Measurements from ENCODE around the gene FOXK2.
A peak's percentile ranks its signal among the peaks of the same experiment; 100 is the strongest.

FOXK2 gene

DNA sequence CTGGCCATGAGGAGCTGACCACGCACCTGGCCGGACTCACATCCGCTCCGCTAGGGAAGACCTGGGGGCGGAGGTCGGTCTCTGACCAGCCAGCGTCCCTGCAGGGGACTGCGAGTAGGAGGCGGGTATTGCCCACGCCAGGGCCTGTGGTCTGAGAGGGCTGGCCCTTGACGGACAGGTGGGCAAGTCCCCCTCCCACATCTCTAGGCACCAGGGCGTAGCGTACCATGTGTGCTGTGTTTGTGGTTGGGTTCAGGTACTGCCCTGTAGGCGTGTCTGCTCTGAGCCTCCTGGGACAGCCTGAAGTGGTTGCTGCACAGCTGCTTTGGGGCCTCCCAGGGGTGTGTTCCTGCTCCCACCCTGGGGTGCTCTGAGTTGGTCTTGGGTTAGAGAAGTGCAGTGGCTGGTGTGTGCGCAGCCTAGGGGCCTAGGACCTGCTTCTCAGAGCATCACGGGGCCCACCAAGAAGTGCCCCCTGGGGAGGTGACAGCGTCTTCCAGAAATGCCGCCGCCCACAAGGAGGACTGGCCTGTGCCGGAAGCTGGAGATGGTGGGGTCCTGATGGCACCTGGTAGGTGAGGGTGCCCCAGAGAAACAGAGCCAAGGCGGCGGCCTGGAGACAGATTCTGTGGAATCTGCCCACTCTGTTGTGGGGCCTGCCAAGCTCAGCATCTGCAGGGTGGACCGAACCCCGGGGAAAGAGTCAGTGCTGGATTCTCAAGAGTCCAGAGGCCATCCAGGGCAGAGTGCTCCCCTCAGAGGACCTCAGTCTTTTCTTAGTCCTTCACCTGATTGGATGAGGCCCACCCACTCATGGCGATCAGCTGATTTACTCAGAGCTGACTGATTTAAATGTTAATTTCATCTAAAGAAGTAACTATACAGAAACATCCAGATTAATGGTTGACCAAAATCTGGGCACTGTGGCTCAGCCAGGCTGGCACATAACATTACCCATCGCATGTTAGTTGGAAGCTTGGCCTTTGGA lies 80.4 kb downstream of the FOXK2 start:
- Histone ChIP-seq H3K36me3 (replicated peaks in 1 of 2; ENCODE audit: control insufficient read depth in 2 of 2, insufficient read depth in 2 of 2, low read length in 2 of 2) (peaks cover 73 to 95% of the 10 kb centered on the region in 2 donors), H3K4ac (ENCODE audit: low read length) (no peak overlapping the region), H2BK120ac (ENCODE audit: low read depth, low read length) (no peak overlapping the region), H3K4me2 (ENCODE audit: insufficient read depth, low read length, poor library complexity, severe bottlenecking) (no peak overlapping the region), H2BK15ac (ENCODE audit: low read length) (no peak overlapping the region), H2AFZ (ENCODE audit: low read length) (no peak overlapping the region), H3K79me1 (ENCODE audit: low read depth, low read length) (peaks cover 6% of the 10 kb centered on the region), H3K27ac (replicated peaks; ENCODE audit: low read length) (no peak overlapping the region), H3K23ac (ENCODE audit: low read depth, low read length, poor library complexity) (peak overlapping the region; percentile 34), H3K14ac (ENCODE audit: low read length) (no peak overlapping the region), H2AK5ac (ENCODE audit: low read depth, low read length) (no peak overlapping the region), H2BK12ac (ENCODE audit: low read length) (no peak overlapping the region), H3K18ac (ENCODE audit: low read length) (no peak overlapping the region), H3K9ac (ENCODE audit: low read depth, low read length, poor library complexity) (no peak overlapping the region), H4K91ac (ENCODE audit: low read depth, low read length, poor library complexity) (no peak overlapping the region), H3K4me3 (ENCODE audit: low read length in 2 of 2) (no peak overlapping the region), H2BK5ac (ENCODE audit: low read length) (no peak overlapping the region), H3K9me3 (replicated peaks in 1 of 2; ENCODE audit: control insufficient read depth in 2 of 2, insufficient read depth in 1 of 2, low read depth in 1 of 2, low read length in 2 of 2) (peaks cover 0 to 11% of the 10 kb centered on the region in 2 donors), H4K8ac (ENCODE audit: low read depth, low read length) (no peak overlapping the region), H3K27me3 (ENCODE audit: control insufficient read depth in 3 of 3, insufficient read depth in 3 of 3, low read depth in 1 of 3, low read length in 3 of 3) (no peaks in the 10 kb centered on the region), H3K4me1 (ENCODE audit: control insufficient read depth in 2 of 2, insufficient read depth in 1 of 2, low read depth in 1 of 2, low read length in 2 of 2) (no peaks in the 10 kb centered on the region)
- WGBS, 2 donors (ENCODE audit: extremely low coverage in 2 of 2, insufficient read length in 2 of 2, insufficient replicate concordance in 1 of 2): no CpG with 5 or more reads among the region's 26 CpGs
- DNase-seq (ENCODE audit: low spot score): no peak

DNA sequence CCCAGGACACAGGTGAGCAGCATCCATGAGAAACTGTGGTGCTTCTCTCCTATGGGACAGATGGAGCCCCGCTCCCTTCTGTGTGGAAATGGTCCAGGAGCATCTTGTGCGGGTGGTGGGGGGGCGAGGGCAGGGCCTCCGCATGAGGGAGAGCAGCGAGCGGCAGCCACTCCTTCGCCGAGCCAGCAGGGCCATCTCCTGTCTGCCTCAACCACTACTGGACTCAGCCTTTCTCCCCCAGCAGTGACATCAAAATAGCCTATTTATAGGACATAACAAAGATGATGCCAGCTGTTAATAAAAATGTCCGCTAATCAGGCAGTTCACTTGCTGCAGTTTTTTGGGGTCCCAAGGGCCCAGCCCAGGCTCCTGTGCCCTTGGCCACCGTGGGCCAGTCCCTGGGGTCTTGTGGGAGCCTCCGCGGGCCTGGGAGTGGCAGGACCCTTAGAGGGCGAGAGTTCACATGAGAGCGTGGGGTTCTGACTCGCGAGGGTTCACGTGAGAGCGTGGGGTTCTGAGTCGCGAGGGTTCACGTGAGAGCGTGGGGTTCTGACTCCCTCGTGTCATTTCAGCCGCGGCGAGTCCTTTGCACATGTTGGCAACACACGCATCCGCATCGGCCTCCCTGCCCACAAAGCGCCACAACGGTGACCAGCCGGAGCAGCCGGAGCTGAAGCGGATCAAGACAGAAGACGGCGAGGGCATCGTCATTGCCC lies 81.4 kb downstream of the FOXK2 start:
- Histone ChIP-seq H4K8ac (ENCODE audit: low read depth, low read length) (no peak overlapping the region), H2BK120ac (ENCODE audit: low read depth, low read length) (no peak overlapping the region), H3K4me2 (ENCODE audit: insufficient read depth, low read length, poor library complexity, severe bottlenecking) (no peak overlapping the region), H2BK12ac (ENCODE audit: low read length) (no peak overlapping the region), H3K9ac (ENCODE audit: low read depth, low read length, poor library complexity) (no peak overlapping the region), H3K27ac (replicated peaks; ENCODE audit: low read length) (no peak overlapping the region), H2AK5ac (ENCODE audit: low read depth, low read length) (no peak overlapping the region), H3K23ac (ENCODE audit: low read depth, low read length, poor library complexity) (peak overlapping the region; percentile 34), H3K4ac (ENCODE audit: low read length) (no peak overlapping the region), H2AFZ (ENCODE audit: low read length) (no peak overlapping the region), H3K79me1 (ENCODE audit: low read depth, low read length) (peaks cover 6% of the 10 kb centered on the region), H2BK15ac (ENCODE audit: low read length) (no peak overlapping the region), H3K4me1 (ENCODE audit: control insufficient read depth in 2 of 2, insufficient read depth in 1 of 2, low read depth in 1 of 2, low read length in 2 of 2) (no peaks in the 10 kb centered on the region), H3K18ac (ENCODE audit: low read length) (no peak overlapping the region), H3K4me3 (ENCODE audit: low read length in 2 of 2) (no peak overlapping the region), H2BK5ac (ENCODE audit: low read length) (no peak overlapping the region), H3K9me3 (replicated peaks in 1 of 2; ENCODE audit: control insufficient read depth in 2 of 2, insufficient read depth in 1 of 2, low read depth in 1 of 2, low read length in 2 of 2) (peaks cover 0 to 15% of the 10 kb centered on the region in 2 donors), H4K91ac (ENCODE audit: low read depth, low read length, poor library complexity) (no peak overlapping the region), H3K27me3 (ENCODE audit: control insufficient read depth in 3 of 3, insufficient read depth in 3 of 3, low read depth in 1 of 3, low read length in 3 of 3) (no peaks in the 10 kb centered on the region), H3K14ac (ENCODE audit: low read length) (no peak overlapping the region), H3K36me3 (replicated peaks in 1 of 2; ENCODE audit: control insufficient read depth in 2 of 2, insufficient read depth in 2 of 2, low read length in 2 of 2) (peaks cover 70 to 95% of the 10 kb centered on the region in 2 donors)
- DNase-seq (ENCODE audit: low spot score): no peak
- WGBS, 2 donors (ENCODE audit: extremely low coverage in 2 of 2, insufficient read length in 2 of 2, insufficient replicate concordance in 1 of 2): no CpG with 5 or more reads among the region's 37 CpGs

DNA sequence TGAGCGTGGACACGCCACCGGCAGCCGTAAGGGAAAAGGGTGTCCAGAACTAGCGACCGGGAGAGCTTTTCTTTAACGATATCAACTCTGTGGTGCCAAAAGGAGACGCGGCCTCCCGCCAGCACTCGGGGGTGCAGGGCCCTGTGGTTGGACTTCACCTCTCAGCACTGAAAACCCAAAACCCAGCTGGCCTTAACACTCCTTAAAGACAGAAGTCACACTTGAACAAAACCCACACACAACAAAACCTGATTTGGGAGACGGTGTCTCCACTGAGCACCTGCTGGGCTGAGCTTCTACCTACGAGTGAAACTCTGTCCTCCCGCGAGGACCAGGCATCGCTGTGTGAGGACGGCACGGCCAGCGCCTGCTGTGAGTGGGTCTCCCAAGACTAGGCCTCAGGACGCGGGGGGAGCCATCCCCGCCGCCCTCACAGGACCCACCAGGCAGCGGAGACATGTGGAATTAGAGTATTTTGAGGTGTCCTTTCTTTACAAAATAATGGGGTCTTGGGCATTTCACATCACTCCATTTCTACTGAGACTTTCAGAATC lies 82.0 kb downstream of the FOXK2 start:
- H2AK5ac ChIP-seq (ENCODE audit: low read depth, low read length): no peak overlapping the region
- H3K9ac ChIP-seq (ENCODE audit: low read depth, low read length, poor library complexity): no peak overlapping the region
- no peak overlapping the region for H3K18ac ChIP-seq (ENCODE audit: low read length)
- WGBS, 2 donors (ENCODE audit: extremely low coverage in 2 of 2, insufficient read length in 2 of 2, insufficient replicate concordance in 1 of 2): no CpG with 5 or more reads among the region's 24 CpGs
- no peak for DNase-seq (ENCODE audit: low spot score)
- H3K27me3 ChIP-seq (ENCODE audit: control insufficient read depth in 3 of 3, insufficient read depth in 3 of 3, low read depth in 1 of 3, low read length in 3 of 3): no peaks in the 10 kb centered on the region
- H3K4me2 ChIP-seq (ENCODE audit: insufficient read depth, low read length, poor library complexity, severe bottlenecking): no peak overlapping the region
- H2BK15ac ChIP-seq (ENCODE audit: low read length): no peak overlapping the region
- H2BK12ac ChIP-seq (ENCODE audit: low read length): no peak overlapping the region
- no peak overlapping the region for H3K4me3 ChIP-seq (ENCODE audit: low read length in 2 of 2)
- no peaks in the 10 kb centered on the region for H3K4me1 ChIP-seq (ENCODE audit: control insufficient read depth in 2 of 2, insufficient read depth in 1 of 2, low read depth in 1 of 2, low read length in 2 of 2)
- peaks cover 0 to 20% of the 10 kb centered on the region in 2 donors for H3K9me3 ChIP-seq (replicated peaks in 1 of 2; ENCODE audit: control insufficient read depth in 2 of 2, insufficient read depth in 1 of 2, low read depth in 1 of 2, low read length in 2 of 2)
- H2AFZ ChIP-seq (ENCODE audit: low read length): no peak overlapping the region
- H3K27ac ChIP-seq (replicated peaks; ENCODE audit: low read length): no peak overlapping the region
- H4K91ac ChIP-seq (ENCODE audit: low read depth, low read length, poor library complexity): no peak overlapping the region
- peak overlapping the region; percentile 34 for H3K23ac ChIP-seq (ENCODE audit: low read depth, low read length, poor library complexity)
- no peak overlapping the region for H4K8ac ChIP-seq (ENCODE audit: low read depth, low read length)
- H3K4ac ChIP-seq (ENCODE audit: low read length): no peak overlapping the region
- H2BK120ac ChIP-seq (ENCODE audit: low read depth, low read length): no peak overlapping the region
- H3K79me1 ChIP-seq (ENCODE audit: low read depth, low read length): peaks cover 6% of the 10 kb centered on the region
- no peak overlapping the region for H3K14ac ChIP-seq (ENCODE audit: low read length)
- no peak overlapping the region for H2BK5ac ChIP-seq (ENCODE audit: low read length)
- peaks cover 69 to 95% of the 10 kb centered on the region in 2 donors for H3K36me3 ChIP-seq (replicated peaks in 1 of 2; ENCODE audit: control insufficient read depth in 2 of 2, insufficient read depth in 2 of 2, low read length in 2 of 2)

DNA sequence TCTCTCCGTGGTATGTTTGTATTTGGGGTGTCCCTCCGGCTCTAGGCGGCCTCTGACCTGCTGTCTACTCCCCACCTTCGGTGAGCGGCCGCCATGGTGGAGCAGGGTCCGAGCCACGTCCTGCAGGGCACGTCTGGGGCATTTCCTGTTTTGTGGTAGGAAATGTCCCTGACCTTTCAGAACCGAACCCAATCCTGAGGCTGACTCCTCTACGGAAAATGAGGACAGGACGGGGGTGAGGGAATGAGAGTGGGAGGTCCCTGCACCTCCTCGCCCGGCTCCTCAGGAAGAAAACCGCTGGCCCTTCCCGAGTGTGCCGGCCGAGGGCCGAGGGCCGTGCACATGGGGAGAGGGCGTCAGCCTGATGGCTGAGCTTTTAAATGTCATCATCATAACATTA lies 83.0 kb downstream of the FOXK2 start:
- Histone ChIP-seq H2AK5ac (ENCODE audit: low read depth, low read length) (no peak overlapping the region), H3K23ac (ENCODE audit: low read depth, low read length, poor library complexity) (no peak overlapping the region), H2BK120ac (ENCODE audit: low read depth, low read length) (no peak overlapping the region), H3K27ac (replicated peaks; ENCODE audit: low read length) (no peak overlapping the region), H2BK15ac (ENCODE audit: low read length) (no peak overlapping the region), H4K8ac (ENCODE audit: low read depth, low read length) (no peak overlapping the region), H3K4me1 (ENCODE audit: control insufficient read depth in 2 of 2, insufficient read depth in 1 of 2, low read depth in 1 of 2, low read length in 2 of 2) (no peaks in the 10 kb centered on the region), H3K4ac (ENCODE audit: low read length) (no peak overlapping the region), H3K9me3 (replicated peaks in 1 of 2; ENCODE audit: control insufficient read depth in 2 of 2, insufficient read depth in 1 of 2, low read depth in 1 of 2, low read length in 2 of 2) (peaks cover 0 to 16% of the 10 kb centered on the region in 2 donors), H4K91ac (ENCODE audit: low read depth, low read length, poor library complexity) (no peak overlapping the region), H3K27me3 (ENCODE audit: control insufficient read depth in 3 of 3, insufficient read depth in 3 of 3, low read depth in 1 of 3, low read length in 3 of 3) (no peaks in the 10 kb centered on the region), H3K4me3 (ENCODE audit: low read length in 2 of 2) (no peak overlapping the region), H3K36me3 (replicated peaks in 1 of 2; ENCODE audit: control insufficient read depth in 2 of 2, insufficient read depth in 2 of 2, low read length in 2 of 2) (peaks cover 61 to 89% of the 10 kb centered on the region in 2 donors), H3K9ac (ENCODE audit: low read depth, low read length, poor library complexity) (no peak overlapping the region), H3K14ac (ENCODE audit: low read length) (no peak overlapping the region), H2BK5ac (ENCODE audit: low read length) (no peak overlapping the region), H3K18ac (ENCODE audit: low read length) (peak overlapping the region; percentile 9), H2AFZ (ENCODE audit: low read length) (no peak overlapping the region), H2BK12ac (ENCODE audit: low read length) (no peak overlapping the region), H3K4me2 (ENCODE audit: insufficient read depth, low read length, poor library complexity, severe bottlenecking) (no peak overlapping the region), H3K79me1 (ENCODE audit: low read depth, low read length) (peaks cover 6% of the 10 kb centered on the region)
- DNase-seq (ENCODE audit: low spot score): no peak
- no CpG with 5 or more reads among the region's 21 CpGs for WGBS, 2 donors (ENCODE audit: extremely low coverage in 2 of 2, insufficient read length in 2 of 2, insufficient replicate concordance in 1 of 2)

Measured in neuronal stem cell (in vitro differentiated cells).